GM12873 (cell line): ENCODE measurements around the gene MYO3B.

Experiments
- TF ChIP-seq, protein P1 (sequence below): IDR thresholded peaks from 2 replicates; pipeline ENCODE4 v1.5.1; 2012; ENCODE audit warnings: low read depth, mild to moderate bottlenecking, moderate library complexity, low read length, control low read depth; ENCODE audit not compliant: insufficient read depth; ENCODE audit errors: missing control alignments

MYO3B gene

GRCh38 chr2:170679607-170680079, 501.7 kb downstream of the MYO3B start:
- TF ChIP-seq, protein P1, sequence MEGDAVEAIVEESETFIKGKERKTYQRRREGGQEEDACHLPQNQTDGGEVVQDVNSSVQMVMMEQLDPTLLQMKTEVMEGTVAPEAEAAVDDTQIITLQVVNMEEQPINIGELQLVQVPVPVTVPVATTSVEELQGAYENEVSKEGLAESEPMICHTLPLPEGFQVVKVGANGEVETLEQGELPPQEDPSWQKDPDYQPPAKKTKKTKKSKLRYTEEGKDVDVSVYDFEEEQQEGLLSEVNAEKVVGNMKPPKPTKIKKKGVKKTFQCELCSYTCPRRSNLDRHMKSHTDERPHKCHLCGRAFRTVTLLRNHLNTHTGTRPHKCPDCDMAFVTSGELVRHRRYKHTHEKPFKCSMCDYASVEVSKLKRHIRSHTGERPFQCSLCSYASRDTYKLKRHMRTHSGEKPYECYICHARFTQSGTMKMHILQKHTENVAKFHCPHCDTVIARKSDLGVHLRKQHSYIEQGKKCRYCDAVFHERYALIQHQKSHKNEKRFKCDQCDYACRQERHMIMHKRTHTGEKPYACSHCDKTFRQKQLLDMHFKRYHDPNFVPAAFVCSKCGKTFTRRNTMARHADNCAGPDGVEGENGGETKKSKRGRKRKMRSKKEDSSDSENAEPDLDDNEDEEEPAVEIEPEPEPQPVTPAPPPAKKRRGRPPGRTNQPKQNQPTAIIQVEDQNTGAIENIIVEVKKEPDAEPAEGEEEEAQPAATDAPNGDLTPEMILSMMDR, result no peak

GRCh38 chr2:170680172-170680941, 502.4 kb downstream of the MYO3B start:
- TF ChIP-seq, protein P1, result no peak

GRCh38 chr2:170681311-170681710, 503.4 kb downstream of the MYO3B start:
- TF ChIP-seq, protein P1, result no peak

GRCh38 chr2:170685591-170685990, 507.6 kb downstream of the MYO3B start:
- TF ChIP-seq, protein P1, result no peak

DNA sequence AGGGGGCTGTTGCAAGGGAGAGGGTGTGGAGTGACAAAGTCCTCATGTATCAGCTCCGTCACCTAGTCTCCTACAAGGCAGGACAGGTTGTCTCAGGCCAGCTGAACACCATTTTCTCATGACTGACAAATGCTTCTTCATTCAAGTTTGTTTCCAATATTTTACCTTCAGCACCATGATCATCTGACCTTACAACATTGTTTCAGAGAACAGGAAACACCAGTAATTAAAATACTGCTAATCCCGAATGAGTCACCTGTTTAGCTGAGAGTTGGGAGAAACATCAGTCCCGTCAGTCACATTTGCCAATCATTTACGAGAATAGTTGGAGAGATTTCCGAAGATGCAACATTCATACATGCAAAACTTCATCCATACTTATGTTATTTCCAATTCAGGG, 511.5 kb downstream of the MYO3B start:
- TF ChIP-seq, protein P1, result no peak

DNA sequence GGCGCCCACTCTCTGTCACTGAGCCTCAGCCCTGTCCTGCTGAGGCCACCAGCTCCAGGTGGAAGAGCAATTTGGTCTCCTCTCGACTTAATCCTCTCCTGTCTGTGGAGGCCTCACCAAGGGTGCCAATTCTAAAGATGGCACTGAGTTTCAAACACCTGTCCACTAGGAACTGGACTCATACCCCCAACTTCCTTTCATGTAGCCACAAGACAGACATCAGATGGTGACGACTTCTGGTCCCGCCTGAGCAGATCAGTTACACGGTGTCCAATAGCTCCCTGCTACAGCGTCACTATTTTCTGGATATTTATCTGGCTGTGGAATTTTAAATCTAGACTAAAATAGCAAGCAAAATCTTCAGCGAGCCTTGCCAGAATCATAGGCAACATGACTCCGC, 512.7 kb downstream of the MYO3B start:
- TF ChIP-seq, protein P1, result no peak

DNA sequence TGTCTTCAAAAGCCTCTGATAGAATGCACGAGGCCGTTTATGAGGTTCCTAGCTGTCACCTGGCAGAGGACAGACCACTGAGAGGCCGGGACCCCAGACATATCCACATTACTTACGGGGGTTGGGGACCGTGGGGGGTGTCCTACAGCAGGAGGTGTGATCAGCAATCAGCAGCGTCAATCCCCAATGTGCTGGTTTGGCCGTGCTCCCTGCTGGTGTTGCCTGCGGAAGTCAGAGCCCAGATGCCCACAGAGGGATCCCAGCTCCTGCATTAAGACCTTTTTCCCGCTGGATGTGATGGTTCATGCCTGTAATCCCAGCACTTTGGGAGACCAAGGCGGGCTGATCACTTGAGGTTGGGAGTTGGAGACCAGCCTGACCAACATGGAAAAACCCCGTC, 516.4 kb downstream of the MYO3B start:
- TF ChIP-seq, protein P1, result no peak
